Stimulated activated CD4-positive, alpha-beta T cell treated with anti-CD3 and anti-CD28 coated beads, Interleukin-2, amount 100 ng/mL, for 4 hours (primary cell): Measurements from ENCODE around the gene ADCY7.

Experiments
- DNase-seq: peaks from one replicate; pipeline ENCODE4 v3.0.0-alpha.2; 2020; ENCODE audit warnings: low read depth

The ADCY7 gene

DNA sequence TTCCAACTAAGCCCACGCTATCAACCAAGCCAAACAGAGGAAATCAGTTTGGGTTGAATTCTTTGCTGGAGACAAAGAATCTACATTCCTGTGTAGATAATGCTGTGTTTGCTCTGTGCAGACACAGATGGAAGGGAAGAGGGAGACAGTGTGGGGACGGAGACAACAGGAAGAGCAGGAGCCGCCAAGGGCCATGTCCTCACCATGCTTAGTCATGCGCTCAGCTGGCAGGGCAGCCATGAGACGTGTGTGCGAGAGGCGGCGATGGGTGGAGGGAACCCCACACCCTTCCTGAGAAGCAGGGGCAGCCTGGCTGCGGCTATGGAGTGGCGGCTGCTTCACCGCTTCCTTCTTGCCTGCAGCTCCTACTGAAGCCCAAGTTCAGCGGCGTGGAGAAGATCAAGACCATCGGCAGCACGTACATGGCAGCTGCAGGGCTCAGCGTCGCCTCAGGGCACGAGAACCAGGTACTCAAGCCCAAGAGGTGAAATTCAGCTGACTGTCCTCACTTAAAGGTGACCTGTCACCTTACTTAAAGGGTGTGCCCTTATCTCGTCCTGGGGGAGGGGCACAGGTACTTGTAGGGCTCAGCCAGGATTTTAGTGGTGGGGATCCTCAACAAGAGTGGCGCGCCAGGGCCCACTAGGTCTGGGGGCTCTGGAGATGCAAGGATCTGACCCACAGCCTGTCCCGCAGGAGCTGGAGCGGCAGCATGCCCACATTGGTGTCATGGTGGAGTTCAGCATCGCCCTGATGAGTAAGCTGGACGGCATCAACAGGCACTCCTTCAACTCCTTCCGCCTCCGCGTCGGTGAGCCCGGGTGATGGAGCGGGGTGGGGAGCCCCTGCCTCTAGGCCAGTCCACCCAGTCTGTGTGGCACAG lies 47.5 kb downstream of the ADCY7 start:
- DNase-seq, result peak; percentile 31

GRCh38 chr16:50314665-50315064 lies 48.3 kb downstream of the ADCY7 start:
- DNase-seq, result no peak

DNA sequence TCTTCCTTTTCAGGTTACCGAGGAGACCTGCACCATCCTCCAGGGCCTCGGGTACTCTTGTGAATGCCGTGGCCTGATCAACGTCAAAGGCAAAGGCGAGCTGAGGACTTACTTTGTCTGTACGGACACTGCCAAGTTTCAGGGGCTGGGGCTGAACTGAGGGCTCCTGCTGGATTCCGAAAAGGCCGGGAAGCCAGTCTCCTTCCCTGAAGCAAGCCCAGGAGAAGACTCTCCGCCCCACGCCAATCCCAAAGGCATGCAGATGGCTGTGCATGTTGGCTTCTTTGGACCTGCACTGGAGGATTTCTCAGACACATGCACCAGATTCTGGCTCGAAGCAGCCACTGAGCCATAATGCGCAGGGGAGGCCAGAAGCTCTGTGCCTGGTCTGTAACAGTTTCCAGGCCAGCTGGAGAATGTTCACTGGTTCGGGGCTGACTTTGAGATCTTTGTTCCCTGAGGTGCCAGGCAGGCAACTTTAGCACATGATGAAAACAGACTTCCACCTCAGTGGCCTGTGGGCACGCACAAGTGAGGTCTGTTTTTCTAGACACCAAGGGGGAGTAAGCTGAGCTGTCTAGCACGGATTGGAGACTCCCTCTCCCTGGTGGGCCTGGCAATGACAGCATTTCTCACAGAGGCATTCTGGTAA lies 49.1 kb downstream of the ADCY7 start:
- no peak for DNase-seq

DNA sequence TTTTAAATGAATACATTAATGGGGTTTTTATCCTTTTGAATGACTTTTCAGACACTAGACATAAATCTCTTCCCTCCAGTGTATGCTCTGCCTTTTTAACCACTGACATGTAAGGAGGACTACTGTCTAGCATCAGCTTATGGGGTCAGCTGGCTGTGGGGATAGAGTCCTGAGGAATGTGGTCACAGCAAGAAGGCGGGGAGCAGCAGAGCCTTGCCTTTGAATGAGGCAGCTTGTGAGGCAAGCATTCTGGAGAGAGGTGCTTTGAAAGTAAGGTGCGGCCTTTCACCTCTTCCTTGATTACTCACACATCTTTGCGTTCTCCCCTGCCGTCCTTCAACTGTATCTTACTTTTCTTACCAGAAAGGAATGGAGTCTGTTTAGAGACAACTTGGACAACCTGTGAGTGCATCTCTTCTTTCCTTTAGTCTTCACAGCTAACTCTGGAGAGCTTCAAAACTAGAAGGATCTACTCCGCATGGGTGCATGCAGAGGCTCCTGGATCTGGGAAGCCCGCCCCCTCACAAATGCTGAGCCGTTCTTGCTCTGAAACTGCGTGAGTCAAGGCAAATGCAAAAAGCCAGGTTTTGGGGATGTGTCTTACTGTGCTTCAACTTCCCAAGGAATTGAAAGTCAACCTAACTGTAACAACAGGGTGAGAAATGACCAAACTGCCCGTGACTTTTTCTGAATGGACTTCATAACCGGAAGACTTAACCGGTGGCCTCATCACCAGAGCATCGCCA lies 49.9 kb downstream of the ADCY7 start:
- no peak for DNase-seq

GRCh38 chr16:50316848-50317630 lies 50.7 kb downstream of the ADCY7 start:
- no peak for DNase-seq

GRCh38 chr16:50318796-50319578 lies 52.6 kb downstream of the ADCY7 start:
- DNase-seq, result no peak

GRCh38 chr16:50320310-50320709 lies 54.0 kb downstream of the ADCY7 start:
- no peak for DNase-seq

- no peak for DNase-seq
These were observed 56.0 kb downstream of the ADCY7 start for GRCh38 chr16:50322333-50322732.

GRCh38 chr16:50323335-50324011 lies 57.1 kb downstream of the ADCY7 start:
- no peak for DNase-seq

GRCh38 chr16:50324345-50324744 lies 58.0 kb downstream of the ADCY7 start:
- no peak for DNase-seq

DNA sequence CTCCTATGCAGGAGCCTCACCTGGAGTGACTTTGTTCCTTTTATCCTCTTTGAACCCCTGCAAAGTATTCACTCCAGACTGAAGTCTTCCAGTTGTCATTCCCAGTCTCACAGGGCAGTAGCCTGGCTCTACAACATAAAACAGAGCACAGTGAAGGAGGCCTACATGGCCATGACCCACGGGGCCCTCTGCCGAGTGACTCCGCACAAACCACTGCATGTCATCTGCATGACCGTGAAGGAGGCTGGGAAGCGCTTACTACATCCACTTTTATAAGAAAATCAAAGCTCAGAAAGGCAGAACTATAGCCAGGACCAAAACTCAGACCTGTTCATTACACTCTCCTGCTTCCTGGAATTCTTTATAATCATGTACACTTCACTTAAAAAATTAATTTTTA lies 59.9 kb downstream of the ADCY7 start:
- no peak for DNase-seq

- peak; percentile 47 for DNase-seq
These were observed 60.6 kb downstream of the ADCY7 start for GRCh38 chr16:50326835-50327465.

DNA sequence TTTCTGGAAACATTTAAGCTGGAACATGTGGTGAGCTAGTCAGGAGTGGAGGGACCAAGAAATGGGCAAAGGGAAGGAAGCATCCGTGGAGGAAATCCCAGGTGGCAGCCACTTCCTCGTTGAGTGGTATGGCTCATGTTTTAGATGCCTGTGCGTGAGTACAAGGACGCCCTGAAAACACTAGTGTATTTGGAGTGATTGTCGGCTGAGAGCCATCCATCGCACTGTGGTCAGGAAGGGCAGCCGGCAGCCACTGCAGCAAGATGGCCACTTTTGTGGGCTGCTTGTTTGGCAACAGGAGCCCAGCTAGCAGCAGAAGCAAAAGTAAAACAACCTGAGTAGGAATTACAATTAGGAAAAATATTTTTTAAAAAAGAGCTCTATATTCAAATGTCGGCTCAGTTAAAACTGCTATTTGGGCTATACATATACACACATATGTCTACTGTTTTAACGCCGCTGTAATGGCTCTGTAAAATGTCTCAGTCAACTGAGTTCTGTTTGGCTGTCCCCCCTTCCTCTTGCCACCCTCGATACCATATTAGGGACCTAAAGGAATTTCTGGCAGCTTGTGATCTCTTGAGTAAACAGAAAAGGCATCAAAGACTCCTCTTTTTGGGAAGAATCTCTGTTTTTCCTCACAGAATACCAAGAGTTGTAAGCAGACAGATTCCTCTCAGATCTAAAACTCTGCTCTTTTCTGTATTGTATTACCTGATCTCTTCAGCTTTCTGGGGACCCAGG lies 63.3 kb downstream of the ADCY7 start:
- no peak for DNase-seq

- no peak for DNase-seq
These were observed 65.2 kb downstream of the ADCY7 start for GRCh38 chr16:50331570-50331969.

GRCh38 chr16:50332599-50332998 lies 66.2 kb downstream of the ADCY7 start:
- DNase-seq, result no peak

GRCh38 chr16:50334106-50334975 lies 68.0 kb downstream of the ADCY7 start:
- no peak for DNase-seq

- DNase-seq, result no peak
These were observed 69.0 kb downstream of the ADCY7 start for GRCh38 chr16:50335196-50335958.

DNA sequence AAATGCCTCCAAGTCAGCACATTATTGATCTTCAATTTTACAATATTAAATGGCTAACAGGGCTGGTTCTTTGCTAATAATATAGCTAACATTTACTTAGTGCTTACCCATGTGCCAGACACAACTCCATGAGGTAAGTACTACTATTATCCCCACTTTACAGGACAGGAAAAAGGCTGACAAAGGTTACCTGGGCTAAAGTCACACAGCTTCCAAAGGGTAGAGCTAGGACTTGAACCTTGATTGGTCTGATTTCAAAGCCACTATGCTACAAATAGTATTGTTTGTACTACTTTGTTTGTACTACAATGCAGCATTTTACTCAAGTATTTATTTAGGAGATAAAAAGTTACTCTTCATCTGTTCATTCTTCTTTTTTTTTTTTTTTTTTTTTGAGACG lies 70.5 kb downstream of the ADCY7 start:
- DNase-seq, result no peak
